CD4-positive, alpha-beta T cell (primary cell): Measurements from ENCODE around the gene HIP1R. TPM values are rescaled to one million over a fixed set of nuclear protein-coding genes. Genes with fewer than 3 reads are reported as not detected.

Experiments
- ATAC-seq: fragments of 200-7000 bp; cut with Tn5 transposase; one replicate; pipeline ENCODE4 v1.10.0; 2022; ENCODE audit warnings: mild to moderate bottlenecking; ENCODE audit not compliant: poor library complexity
- CTCF ChIA-PET: fragments of 350-600 bp; sonication (Branson Sonifier 250); formaldehyde crosslinking; loops from one replicate; lab custom pipeline; 2021; ENCODE audit warnings: antibody characterized with exemption, inconsistent platforms; lab: Charles Lee
- POLR2A ChIA-PET: fragments of 350-600 bp; sonication (Branson Sonifier 250); formaldehyde crosslinking; loops from one replicate; lab custom pipeline; 2021; ENCODE audit warnings: antibody characterized with exemption, inconsistent platforms; lab: Charles Lee
- DNase-seq, 14 experiments: peaks; one replicate each; pipeline ENCODE4 v3.0.0-alpha.2; 2013 to 2020; ENCODE audit warnings: mixed read lengths in 2 of 14
- H3K27ac ChIP-seq, 2 donors: one replicate each; pipeline versions ENCODE4 v1.5.1 to v1.7.0; 2013; ENCODE audit warnings: low read length in 2 of 2, low read depth in 1 of 2, mild to moderate bottlenecking in 1 of 2
- H3K27me3 ChIP-seq, 2 experiments: 1 replicate in 1 of 2; 2 replicates in 1 of 2; pipeline versions ENCODE4 v1.6.1 to v1.7.0; 2013; ENCODE audit warnings: low read length in 2 of 2, control low read depth in 1 of 2, mild to moderate bottlenecking in 1 of 2, moderate library complexity in 1 of 2; ENCODE audit not compliant: insufficient read depth in 2 of 2, control insufficient read depth in 1 of 2
- H3K36me3 ChIP-seq: one replicate; pipeline ENCODE4 v1.6.1; 2013; ENCODE audit warnings: low read length, control low read depth; ENCODE audit not compliant: insufficient read depth
- H3K4me1 ChIP-seq: one replicate; pipeline ENCODE4 v1.6.1; 2013; ENCODE audit warnings: low read length, control low read depth; ENCODE audit not compliant: insufficient read depth
- H3K4me3 ChIP-seq: one replicate; pipeline ENCODE4 v1.5.1; 2013; ENCODE audit warnings: mild to moderate bottlenecking, low read length, moderate library complexity
- H3K9me3 ChIP-seq, 2 experiments: 1 replicate in 1 of 2; 2 replicates in 1 of 2; pipeline versions ENCODE4 v1.6.1 to v1.7.0; 2013; ENCODE audit warnings: low read length in 2 of 2, mild to moderate bottlenecking in 2 of 2, control low read depth in 1 of 2, moderate library complexity in 1 of 2; ENCODE audit not compliant: control insufficient read depth in 1 of 2, insufficient read depth in 1 of 2
- H3K27ac Mint-ChIP-seq: one replicate; pipeline ENCODE4 v1.8.0; 2020; ENCODE audit warnings: mixed read lengths
- H3K27me3 Mint-ChIP-seq: one replicate; pipeline ENCODE4 v1.8.0; 2021; ENCODE audit warnings: mixed read lengths
- H3K36me3 Mint-ChIP-seq: one replicate; pipeline ENCODE4 v1.8.0; 2021; ENCODE audit warnings: low read depth, mixed read lengths
- H3K4me1 Mint-ChIP-seq: one replicate; pipeline ENCODE4 v1.8.0; 2021; ENCODE audit warnings: low read depth, mixed read lengths
- H3K4me3 Mint-ChIP-seq: one replicate; pipeline ENCODE4 v1.8.0; 2020; ENCODE audit warnings: mild to moderate bottlenecking, mixed read lengths
- H3K9me3 Mint-ChIP-seq: one replicate; pipeline ENCODE4 v1.8.0; 2020; ENCODE audit warnings: mixed read lengths
- intact Hi-C, 2 experiments: fragments of 100-400 bp; cut with DNase I in 1 of 2; cut with micrococcal nuclease in 1 of 2; formaldehyde crosslinking; loops; one replicate each; pipeline versions ENCODE4 v1.15.1 to v1.9.0; 2023 to 2025; cut with DNase I, micrococcal nuclease
- total RNA-seq, 174 experiments: library from RNA in 2 of 174; stranded (reverse) in 2 of 174; gene quantifications; one replicate each; pipeline ENCODE4 v1.2.3 and lab custom pipeline; 2021 to 2026
- TF ChIP-seq, protein P1 (sequence below): fragments of 200-600 bp; IDR thresholded peaks from one replicate; pipeline ENCODE4 v1.8.0; 2022; ENCODE audit warnings: antibody characterized with exemption, mild to moderate bottlenecking

The HIP1R gene
- total RNA-seq, 2 experiments from 2014 or later: 184 to 185 TPM

DNA sequence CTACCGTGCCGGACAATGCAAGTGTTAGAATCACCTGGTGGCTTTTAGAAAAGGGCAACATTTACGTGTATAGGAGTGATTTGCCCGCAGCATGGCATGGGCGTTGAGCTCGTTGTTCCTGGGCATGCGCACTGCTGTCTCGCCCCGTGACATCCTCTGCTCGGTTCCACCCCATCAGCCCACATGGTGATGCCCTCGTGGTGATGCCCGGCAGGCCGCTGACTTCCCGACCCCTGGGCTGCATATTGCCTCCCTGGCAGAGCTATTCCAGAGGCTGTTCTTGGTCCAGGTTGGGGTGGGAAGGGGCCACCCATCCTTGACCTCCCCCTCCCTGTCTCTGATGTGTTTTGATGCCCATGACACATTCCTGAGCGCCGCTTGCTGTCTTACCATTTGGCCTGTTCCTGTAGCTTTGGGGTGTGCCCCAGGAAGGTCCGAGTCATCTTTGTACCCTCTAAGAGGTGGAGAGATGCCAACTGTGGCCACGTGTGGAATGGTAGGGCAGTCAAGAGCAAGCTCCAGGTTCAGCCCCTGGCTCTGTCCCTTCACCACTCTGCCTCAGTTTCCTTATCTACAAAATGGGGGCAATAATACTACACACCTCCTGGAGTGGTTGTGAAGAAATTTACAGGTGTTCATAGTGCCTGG is 4.8 kb downstream of the HIP1R start:
- peaks cover 43% of the 10 kb centered on the region for H3K4me1 Mint-ChIP-seq
- Histone ChIP-seq H3K4me3 (no peak overlapping the region), H3K27me3 (no peaks in the 10 kb centered on the region), H3K4me1 (peaks cover 20% of the 10 kb centered on the region), H3K27ac (no peak overlapping the region), H3K9me3 (no peaks in the 10 kb centered on the region), H3K36me3 (peaks cover 7% of the 10 kb centered on the region)
- TF ChIP-seq, protein P1, sequence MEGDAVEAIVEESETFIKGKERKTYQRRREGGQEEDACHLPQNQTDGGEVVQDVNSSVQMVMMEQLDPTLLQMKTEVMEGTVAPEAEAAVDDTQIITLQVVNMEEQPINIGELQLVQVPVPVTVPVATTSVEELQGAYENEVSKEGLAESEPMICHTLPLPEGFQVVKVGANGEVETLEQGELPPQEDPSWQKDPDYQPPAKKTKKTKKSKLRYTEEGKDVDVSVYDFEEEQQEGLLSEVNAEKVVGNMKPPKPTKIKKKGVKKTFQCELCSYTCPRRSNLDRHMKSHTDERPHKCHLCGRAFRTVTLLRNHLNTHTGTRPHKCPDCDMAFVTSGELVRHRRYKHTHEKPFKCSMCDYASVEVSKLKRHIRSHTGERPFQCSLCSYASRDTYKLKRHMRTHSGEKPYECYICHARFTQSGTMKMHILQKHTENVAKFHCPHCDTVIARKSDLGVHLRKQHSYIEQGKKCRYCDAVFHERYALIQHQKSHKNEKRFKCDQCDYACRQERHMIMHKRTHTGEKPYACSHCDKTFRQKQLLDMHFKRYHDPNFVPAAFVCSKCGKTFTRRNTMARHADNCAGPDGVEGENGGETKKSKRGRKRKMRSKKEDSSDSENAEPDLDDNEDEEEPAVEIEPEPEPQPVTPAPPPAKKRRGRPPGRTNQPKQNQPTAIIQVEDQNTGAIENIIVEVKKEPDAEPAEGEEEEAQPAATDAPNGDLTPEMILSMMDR: no peak
- H3K4me3 Mint-ChIP-seq: peak overlapping the region; percentile 48
- ChIA-PET POLR2A (no interaction called here), CTCF (interaction anchor here (1.3 kb wide), 1 partner anchor 46 kb away, joined by 4 read pairs; no protein-coding TSS in a partner anchor)
- no peak for ATAC-seq
- intact Hi-C loops: loop anchor here in 1 of 2 experiments (2.0 to 5.0 kb wide), 2 partner anchors 19 to 48 kb away; no protein-coding TSS in a partner anchor
- DNase-seq: no peak
- H3K36me3 Mint-ChIP-seq: peaks cover 22% of the 10 kb centered on the region
- H3K27ac Mint-ChIP-seq: peak overlapping the region; percentile 53
- no peaks in the 10 kb centered on the region for H3K9me3 Mint-ChIP-seq
- no peaks in the 10 kb centered on the region for H3K27me3 Mint-ChIP-seq

GRCh38 chr12:122840580-122841513 is 5.6 kb downstream of the HIP1R start:
- no peaks in the 10 kb centered on the region for H3K27me3 ChIP-seq
- no peak for DNase-seq
- peaks cover 9% of the 10 kb centered on the region for H3K36me3 ChIP-seq
- TF ChIP-seq, protein P1: no peak
- H3K4me1 Mint-ChIP-seq: peaks cover 43% of the 10 kb centered on the region
- no peaks in the 10 kb centered on the region for H3K27me3 Mint-ChIP-seq
- peaks cover 20% of the 10 kb centered on the region for H3K4me1 ChIP-seq
- H3K27ac ChIP-seq: no peak overlapping the region
- no peak overlapping the region for H3K4me3 ChIP-seq
- peak overlapping the region; percentile 42 for H3K4me3 Mint-ChIP-seq
- ATAC-seq: no peak
- H3K27ac Mint-ChIP-seq: peak overlapping the region; percentile 53
- no peaks in the 10 kb centered on the region for H3K9me3 Mint-ChIP-seq
- peaks cover 22% of the 10 kb centered on the region for H3K36me3 Mint-ChIP-seq
- POLR2A ChIA-PET: no interaction called here
- intact Hi-C loops: no loop called here
- no peaks in the 10 kb centered on the region for H3K9me3 ChIP-seq
- CTCF ChIA-PET: interaction anchor here (1.3 kb wide), 1 partner anchor 47 kb away, joined by 4 read pairs; no protein-coding TSS in a partner anchor

GRCh38 chr12:122841544-122842321 is 6.5 kb downstream of the HIP1R start:
- TF ChIP-seq, protein P1: no peak
- H3K4me3 Mint-ChIP-seq: no peak overlapping the region
- intact Hi-C loops: no loop called here
- H3K9me3 ChIP-seq: no peaks in the 10 kb centered on the region
- ChIA-PET CTCF (no interaction called here), POLR2A (no interaction called here)
- DNase-seq (no peak), ATAC-seq (no peak)
- H3K4me3 ChIP-seq: no peak overlapping the region
- H3K27me3 ChIP-seq: no peaks in the 10 kb centered on the region
- H3K27ac Mint-ChIP-seq: peak overlapping the region; percentile 62
- no peak overlapping the region for H3K27ac ChIP-seq
- H3K9me3 Mint-ChIP-seq: no peaks in the 10 kb centered on the region
- peaks cover 15% of the 10 kb centered on the region for H3K4me1 ChIP-seq
- peaks cover 14% of the 10 kb centered on the region for H3K36me3 ChIP-seq
- no peaks in the 10 kb centered on the region for H3K27me3 Mint-ChIP-seq
- peaks cover 36% of the 10 kb centered on the region for H3K4me1 Mint-ChIP-seq
- H3K36me3 Mint-ChIP-seq: peaks cover 14% of the 10 kb centered on the region
